PC-3 (cell line): ENCODE data around the gene HECW1.

Experiments used
- CTCF ChIP-seq: fragments of 300-600 bp; sonication (generic); conservative IDR thresholded peaks from 2 replicates; pipeline ENCODE4 v1.5.1; 2017; ENCODE audit warnings: antibody characterized with exemption, low read depth, mild to moderate bottlenecking, low read length
- EZH2phosphoT487 ChIP-seq: fragments of 300-600 bp; sonication (generic); IDR thresholded peaks from 2 replicates; pipeline ENCODE4 v1.6.1; 2018; ENCODE audit warnings: mild to moderate bottlenecking, antibody characterized with exemption, low read length, borderline replicate concordance

GRCh38 chr7:43116451-43116850 is 4.0 kb downstream of the HECW1 start:
- TF ChIP-seq CTCF: no peak
- TF ChIP-seq EZH2phosphoT487: no peak
